HG02623 (cell line): ENCODE data around the gene LLGL1.

Experiments used
- ATAC-seq: cut with Tn5 transposase; IDR thresholded peaks from one replicate; pipeline ENCODE4 v1.9.1; 2021; ENCODE audit warnings: moderate library complexity; ENCODE audit not compliant: unreplicated experiment

The LLGL1 gene

DNA sequence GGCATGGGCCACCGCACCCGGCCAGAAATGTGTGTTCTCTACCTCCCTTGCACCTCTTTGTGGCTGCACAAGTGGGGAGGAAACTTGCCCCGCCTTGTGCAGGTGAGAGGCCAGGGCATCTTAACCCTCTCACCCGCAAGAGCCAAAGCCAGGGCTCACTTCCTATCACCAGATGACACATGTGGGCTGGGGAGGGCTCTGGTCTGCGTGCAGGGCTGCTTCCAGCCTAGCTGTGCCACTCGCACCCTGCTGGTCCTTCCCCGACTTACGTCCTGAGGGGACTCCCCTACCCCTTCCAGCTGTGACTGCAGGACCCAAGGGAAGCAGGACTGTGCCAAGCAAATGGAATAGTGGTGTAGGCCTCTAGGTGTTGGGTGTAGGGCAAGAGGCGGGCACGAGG, 41.9 kb downstream of the LLGL1 start:
- no peak for ATAC-seq

GRCh38 chr17:18267927-18268711, 42.7 kb downstream of the LLGL1 start:
- no peak for ATAC-seq

- no peak for ATAC-seq
These were observed 44.9 kb downstream of the LLGL1 start for GRCh38 chr17:18270046-18270931.

DNA sequence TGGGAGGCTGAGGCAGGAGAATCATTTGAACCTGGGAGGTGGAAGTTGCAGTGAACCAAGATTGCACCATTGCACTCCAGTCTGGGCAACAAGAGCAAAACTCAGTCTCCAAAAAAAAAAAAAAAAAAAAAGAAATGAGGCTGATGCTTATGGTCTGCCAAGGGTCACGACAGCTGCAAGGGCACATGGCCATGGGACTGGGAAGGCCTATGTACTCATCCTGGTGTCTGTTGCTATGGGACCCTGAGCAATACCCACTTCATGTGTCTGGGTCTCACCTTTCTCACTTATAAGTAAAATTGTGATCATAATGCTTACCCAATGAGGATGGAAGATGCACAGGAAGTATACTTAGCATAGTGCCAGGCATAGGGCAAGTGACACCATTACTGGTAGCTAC, 51.6 kb downstream of the LLGL1 start:
- ATAC-seq = no peak

- ATAC-seq = no peak
These were observed 53.4 kb downstream of the LLGL1 start for GRCh38 chr17:18278867-18279266.

GRCh38 chr17:18280249-18280648, 54.8 kb downstream of the LLGL1 start:
- ATAC-seq = no peak

GRCh38 chr17:18280766-18281371, 55.4 kb downstream of the LLGL1 start:
- no peak for ATAC-seq

DNA sequence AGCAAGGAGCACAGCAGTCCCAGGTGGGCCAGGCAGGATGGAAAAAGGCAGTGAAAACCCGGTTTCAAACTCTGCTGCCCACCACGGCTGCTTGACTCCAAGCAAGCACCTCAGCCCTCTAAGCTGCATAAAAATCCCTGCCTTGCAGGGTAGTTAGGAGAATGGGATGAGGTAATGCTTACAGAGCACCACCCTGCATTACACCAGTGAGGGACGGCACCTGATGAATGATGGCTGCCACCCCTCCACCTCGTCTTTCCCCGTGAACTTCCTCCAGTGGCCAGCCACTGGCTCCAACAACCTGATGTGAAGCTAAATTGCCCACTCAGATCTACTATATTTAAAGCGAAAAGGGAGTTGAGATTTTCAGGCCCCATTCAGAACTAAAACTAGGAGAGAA, 56.4 kb downstream of the LLGL1 start:
- no peak for ATAC-seq

DNA sequence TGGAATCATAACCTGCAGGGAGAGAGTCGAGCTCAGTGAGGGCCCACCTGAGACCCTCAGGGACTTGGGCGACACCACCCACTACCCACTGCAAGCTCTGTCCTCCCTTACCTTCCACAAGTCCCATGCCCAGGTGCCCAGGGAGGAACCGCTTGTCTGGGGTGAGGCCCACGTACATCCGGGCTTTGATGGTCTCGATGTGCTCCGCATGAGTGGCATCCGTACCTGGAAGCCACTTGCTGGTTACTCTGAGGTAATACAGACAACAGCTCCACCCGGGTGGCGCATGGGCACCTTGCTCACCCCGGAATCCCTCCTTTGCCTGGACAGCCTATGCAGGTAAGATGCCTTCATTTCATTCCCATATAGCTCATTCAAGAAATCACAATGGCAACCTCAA, 59.9 kb downstream of the LLGL1 start:
- ATAC-seq = no peak

DNA sequence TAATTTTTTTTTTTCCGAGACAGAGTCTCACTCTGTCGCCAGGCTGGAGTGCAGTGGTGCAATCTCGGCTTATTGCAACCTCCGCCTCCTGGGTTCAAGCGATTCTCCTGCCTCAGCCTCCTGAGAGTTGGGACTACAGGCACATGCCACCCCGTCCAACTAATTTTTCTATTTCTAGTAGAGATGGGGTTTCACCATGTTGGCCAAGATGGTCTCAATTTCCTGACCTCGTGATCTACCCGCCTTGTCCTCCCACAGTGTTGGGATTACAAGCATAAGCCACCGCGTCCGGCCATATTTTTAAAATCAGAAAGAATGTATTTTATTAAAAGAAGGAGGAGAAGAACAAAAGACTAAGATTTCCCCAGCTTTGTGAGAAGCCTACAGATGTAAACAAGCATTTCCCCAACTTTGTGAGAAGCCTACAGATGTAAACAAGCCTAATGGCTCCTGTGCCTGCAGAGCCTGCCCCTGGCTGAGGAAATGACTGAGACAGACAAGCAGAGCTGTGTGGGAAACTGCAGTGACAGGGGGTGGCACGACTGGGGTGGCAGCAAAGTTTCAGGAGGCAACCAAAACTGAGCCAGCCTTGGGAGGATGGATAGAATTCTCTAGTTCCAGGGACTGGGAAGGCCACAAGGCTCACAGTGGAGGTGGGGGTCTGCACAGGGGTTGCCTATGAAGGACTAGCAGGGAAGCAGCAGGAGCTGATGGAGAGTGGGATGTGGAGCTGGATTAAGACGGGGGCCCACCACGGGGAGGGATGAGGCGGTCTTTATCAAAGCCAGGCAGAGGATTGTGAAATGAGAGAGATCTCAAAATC, 66.5 kb downstream of the LLGL1 start:
- ATAC-seq = no peak
